Subcutaneous adipose tissue (tissue), 4 donors: Measurements from ENCODE around the gene CLSTN1. TPM values are rescaled to one million over a fixed set of nuclear protein-coding genes. Genes with fewer than 3 reads are reported as not detected.

Experiments
- CTCF ChIP-seq: fragments of 450-650 bp; IDR thresholded peaks from one replicate; pipeline ENCODE4 v1.5.1; 2016; ENCODE audit warnings: low read depth, mild to moderate bottlenecking, control low read depth, antibody characterized with exemption, moderate library complexity
- total RNA-seq, 4 donors: library from RNA; depleted of rRNA; stranded (reverse); fragments of >200 nt; gene quantifications; one replicate each; pipeline ENCODE4 v1.1.0, GENCODE V29; 2016

Gene CLSTN1
- total RNA-seq, 4 donors from 2014 or later, result 17.9 to 29.7 (median 24.9) TPM

DNA sequence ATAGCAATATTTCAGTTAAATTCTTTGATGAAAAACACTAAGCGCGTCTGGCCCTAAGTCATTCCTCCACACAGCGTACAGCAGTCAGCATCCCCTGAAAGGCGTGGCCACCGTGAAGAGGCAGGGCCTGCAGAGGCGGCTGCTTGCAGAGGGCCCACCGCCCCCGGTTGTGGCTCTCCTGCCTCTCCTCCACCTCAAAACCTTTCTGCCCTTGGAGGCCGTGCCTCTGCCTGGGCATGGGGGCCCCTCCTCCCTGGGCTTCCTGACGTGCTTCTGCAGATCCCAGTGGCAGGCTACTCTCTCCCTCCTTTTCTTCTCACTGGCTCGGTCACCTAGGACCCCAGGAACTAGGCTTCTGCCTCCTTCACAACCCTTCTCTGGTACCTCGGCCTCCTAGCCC, 16.2 kb downstream of the CLSTN1 start:
- TF ChIP-seq CTCF, result no peak

GRCh38 chr1:9805006-9805508, 18.7 kb downstream of the CLSTN1 start:
- no peak for TF ChIP-seq CTCF

GRCh38 chr1:9801909-9802308, 21.9 kb downstream of the CLSTN1 start:
- no peak for TF ChIP-seq CTCF

GRCh38 chr1:9798236-9799130, 25.3 kb downstream of the CLSTN1 start:
- TF ChIP-seq CTCF, result no peak

- TF ChIP-seq CTCF, result no peak
Observed at GRCh38 chr1:9797049-9797448, 26.7 kb downstream of the CLSTN1 start.

DNA sequence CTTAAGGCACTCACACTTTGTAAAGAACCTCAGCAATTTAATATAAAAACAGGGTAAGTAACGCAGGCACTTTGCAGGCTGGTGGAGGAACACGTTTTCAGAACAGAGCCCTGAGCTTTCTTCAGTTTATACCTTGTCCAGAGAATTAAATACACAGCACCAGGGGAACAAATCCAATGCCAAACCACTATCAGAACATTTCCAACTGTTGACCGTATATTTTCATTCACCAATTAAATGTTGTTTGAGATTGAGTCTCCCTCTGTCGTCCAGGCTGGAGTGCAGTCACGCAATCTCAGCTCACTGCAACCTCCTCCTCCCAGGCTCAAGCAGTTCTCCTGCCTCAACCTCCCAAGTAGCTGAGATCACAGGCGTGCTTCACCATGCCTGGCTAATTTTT, 29.7 kb downstream of the CLSTN1 start:
- no peak for TF ChIP-seq CTCF

DNA sequence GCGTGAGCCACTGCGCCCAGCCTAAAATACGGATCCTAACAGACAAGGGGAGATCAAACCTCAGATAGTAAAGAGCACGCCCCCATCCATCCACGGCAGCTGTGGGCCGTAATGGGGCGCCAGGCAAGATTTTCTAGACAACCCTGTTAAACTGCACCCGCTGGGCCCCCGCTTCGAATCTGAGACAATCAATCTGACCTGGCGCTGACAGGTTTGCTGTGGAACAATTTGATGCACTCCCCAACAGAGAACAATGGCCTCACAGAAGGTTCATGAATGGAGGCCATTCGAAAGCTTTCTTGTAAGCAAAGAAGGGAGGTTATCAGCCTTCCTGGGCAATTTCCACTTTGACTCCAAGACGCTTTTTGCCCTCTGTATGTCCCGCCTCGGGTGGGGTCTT, 30.5 kb downstream of the CLSTN1 start:
- no peak for TF ChIP-seq CTCF
